K562 (cell line): ENCODE results near the gene ESPN. TPM values are rescaled to one million over a fixed set of nuclear protein-coding genes. Genes with fewer than 3 reads are reported as not detected.

Experiments used
- CBFB ChIP-seq: sonication (generic); formaldehyde crosslinking; IDR thresholded peaks from 2 replicates; pipeline ENCODE4 v1.4.0; 2020; ENCODE audit warnings: mild to moderate bottlenecking, missing genetic modification reagents
- CBX3 ChIP-seq, 2 experiments: IDR thresholded peaks; 1 replicate in 1 of 2; 2 replicates in 1 of 2; pipeline ENCODE4 v1.6.1; 2012; ENCODE audit warnings: inconsistent platforms in 2 of 2, low read length in 2 of 2, borderline replicate concordance in 1 of 2, control low read depth in 1 of 2
- CREM ChIP-seq: IDR thresholded peaks from 2 replicates; pipeline ENCODE4 v1.6.1; 2014; ENCODE audit warnings: antibody characterized with exemption, low read depth
- FOXM1 ChIP-seq, 2 experiments: fragments of 450-650 bp in 1 of 2; sonication (generic) in 1 of 2; formaldehyde crosslinking in 1 of 2; IDR thresholded peaks; 2 replicates each; pipeline versions ENCODE4 v1.6.1 to v1.9.0; 2017 to 2022; ENCODE audit warnings: low read depth in 2 of 2, mild to moderate bottlenecking in 2 of 2, missing genetic modification reagents in 1 of 2, moderate library complexity in 1 of 2
- HNRNPL ChIP-seq: fragments of 200-400 bp; formaldehyde crosslinking; IDR thresholded peaks from 2 replicates; pipeline ENCODE4 v1.6.1; 2017; ENCODE audit warnings: low read depth, mild to moderate bottlenecking, low read length
- LCOR ChIP-seq: sonication (generic); formaldehyde crosslinking; IDR thresholded peaks from 2 replicates; pipeline ENCODE4 v1.8.0; 2022; ENCODE audit warnings: mild to moderate bottlenecking, missing genetic modification reagents
- MTA1 ChIP-seq: fragments of 450-650 bp; IDR thresholded peaks from 2 replicates; pipeline ENCODE4 v1.6.1; 2017; ENCODE audit warnings: borderline replicate concordance
- NBN ChIP-seq: fragments of 450-650 bp; IDR thresholded peaks from 2 replicates; pipeline ENCODE4 v1.6.1; 2016; ENCODE audit warnings: low read depth, mild to moderate bottlenecking
- RAD51 ChIP-seq: fragments of 450-650 bp; IDR thresholded peaks from 2 replicates; pipeline ENCODE4 v1.7.1; 2016; ENCODE audit warnings: low read depth, mild to moderate bottlenecking, borderline replicate concordance
- RBBP5 ChIP-seq: fragments of 200-600 bp; sonication (generic); IDR thresholded peaks from 2 replicates; pipeline ENCODE4 v1.6.1; 2012; ENCODE audit warnings: borderline replicate concordance, mild to moderate bottlenecking, low read length, control low read depth, inconsistent platforms; ENCODE audit not compliant: insufficient read depth, poor library complexity, severe bottlenecking
- SMAD4 ChIP-seq: fragments of 250-450 bp; sonication (Bioruptor Pico); conservative IDR thresholded peaks from 2 replicates; pipeline ENCODE4 v1.8.0; 2021; ENCODE audit warnings: inconsistent platforms, mild to moderate bottlenecking, moderate library complexity
- TBL1XR1 ChIP-seq, 2 experiments: IDR thresholded peaks; 2 replicates each; pipeline ENCODE4 v1.6.1; 2012; ENCODE audit warnings: improper control_type of control experiment in 2 of 2, low read length in 2 of 2, mild to moderate bottlenecking in 1 of 2
- TSC22D4 ChIP-seq: fragments of 450-650 bp; IDR thresholded peaks from 2 replicates; pipeline ENCODE4 v1.6.1; 2016; ENCODE audit warnings: missing genetic modification characterization, missing biosample characterization, control low read depth
- ZNF143 ChIP-seq: sonication (generic); formaldehyde crosslinking; IDR thresholded peaks from 2 replicates; pipeline ENCODE4 v1.9.0; 2022; ENCODE audit warnings: mild to moderate bottlenecking, missing genetic modification reagents
- polyA plus RNA-seq, 8 experiments: library from polyadenylated mRNA; depleted of rRNA in 4 of 8; stranded (reverse) in 5 of 8; unstranded in 3 of 8; fragments of >200 nt; fragmentation: Nextera tagmentation in 2 of 8; fragmentation: Illumina TruSeq in 1 of 8; extraction: Ambion mirVana in 2 of 8; extraction: Trizol in 1 of 8; gene quantifications; 2 replicates each; pipeline versions ENCODE4 v1.2.1 to v1.2.3, GENCODE V29; 2011 to 2014; ENCODE audit warnings: inconsistent platforms in 1 of 8, missing spikeins in 1 of 8
- total RNA-seq, 7 experiments: library from RNA; depleted of rRNA in 6 of 7; stranded (reverse); fragments of >200 nt in 6 of 7; fragmentation: Illumina TruSeq in 2 of 7; extraction: Trizol in 2 of 7; gene quantifications; 2 replicates each; pipeline versions ENCODE4 v1.2.1 to v1.2.3, GENCODE V29; 2011 to 2021; ENCODE audit warnings: low replicate concordance in 1 of 7
- TF ChIP-seq, protein P1 (sequence below): fragments of 450-650 bp; formaldehyde crosslinking; IDR thresholded peaks from 2 replicates; pipeline ENCODE4 v1.4.0; 2020; ENCODE audit warnings: mild to moderate bottlenecking, moderate library complexity
- TF ChIP-seq, protein P2 (sequence below), 2 experiments: fragments of 450-650 bp; conservative IDR thresholded peaks; 2 replicates each; pipeline ENCODE4 v1.6.1; 2017; ENCODE audit warnings: mild to moderate bottlenecking in 2 of 2, moderate library complexity in 2 of 2
- TF ChIP-seq, protein P3 (sequence below): fragments of 250-450 bp; sonication (Bioruptor Pico); IDR thresholded peaks from 2 replicates; pipeline ENCODE4 v1.4.0; 2020

The ESPN gene
- total and polyA plus RNA-seq, 9 of the 15 experiments (the other 6 are each of a cell fraction or from before 2014, with no cell fraction given): 0.07 to 1.2 (median 0.45) TPM; not detected in 3

DNA sequence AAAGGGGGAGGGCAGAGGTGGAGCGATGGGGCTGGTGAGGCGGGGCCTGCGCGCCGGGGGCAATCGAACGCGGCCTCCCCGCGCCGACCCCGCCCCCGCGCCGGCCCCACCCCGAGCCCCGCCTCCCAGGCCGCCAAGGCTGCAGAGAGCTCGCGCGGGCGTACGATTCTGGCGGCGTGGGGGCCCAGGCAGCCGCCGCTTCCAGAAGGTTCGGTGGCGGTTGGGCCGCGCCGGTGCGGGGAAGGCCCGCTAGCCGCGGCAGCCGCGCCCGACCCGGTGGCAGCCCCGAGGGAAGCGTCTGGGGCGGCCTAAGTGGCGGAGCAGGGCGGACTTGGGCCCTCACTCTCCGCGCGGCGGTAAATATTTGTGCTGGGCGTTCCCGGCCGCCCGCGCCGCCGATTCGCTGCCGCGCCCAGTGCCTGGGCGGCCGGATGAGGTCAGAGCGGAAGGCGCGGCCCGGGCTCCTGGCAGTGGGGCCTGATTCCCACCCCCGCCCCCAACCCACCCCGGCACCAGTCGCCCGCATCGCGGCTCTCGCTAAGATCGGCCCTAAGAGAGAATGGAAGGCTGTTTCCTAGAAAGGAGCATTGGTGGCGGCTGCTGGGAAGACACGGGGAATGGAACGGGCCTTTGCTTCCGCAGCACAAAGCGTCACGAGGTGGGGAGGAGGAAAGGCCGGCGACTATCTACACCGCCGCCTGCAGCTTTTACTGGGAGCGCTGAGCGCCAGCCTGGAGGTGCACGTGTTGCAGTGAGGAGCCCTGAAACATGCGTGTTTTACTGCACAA, 31.0 kb upstream of the ESPN start, which contains the start of gene ACOT7 (continued):
- no peak for TF ChIP-seq FOXM1 (IDR thresholded peaks at IDR 0.05; ENCODE audit: low read depth)
- peak; percentile 45; the same call in 1 of the 2 replicates for TF ChIP-seq FOXM1 (CRISPR knock-in tag; IDR thresholded peaks at IDR 0.05; ENCODE audit: low read depth)
- peak; percentile 51; the same call in 1 of the 2 replicates for TF ChIP-seq ZNF143 (CRISPR knock-in tag)
- TF ChIP-seq SMAD4 (CRISPR knock-in tag): peak; percentile 87
- TF ChIP-seq RBBP5: peak; percentile 83
- peak; percentile 90 for TF ChIP-seq LCOR
- TF ChIP-seq, protein P1, sequence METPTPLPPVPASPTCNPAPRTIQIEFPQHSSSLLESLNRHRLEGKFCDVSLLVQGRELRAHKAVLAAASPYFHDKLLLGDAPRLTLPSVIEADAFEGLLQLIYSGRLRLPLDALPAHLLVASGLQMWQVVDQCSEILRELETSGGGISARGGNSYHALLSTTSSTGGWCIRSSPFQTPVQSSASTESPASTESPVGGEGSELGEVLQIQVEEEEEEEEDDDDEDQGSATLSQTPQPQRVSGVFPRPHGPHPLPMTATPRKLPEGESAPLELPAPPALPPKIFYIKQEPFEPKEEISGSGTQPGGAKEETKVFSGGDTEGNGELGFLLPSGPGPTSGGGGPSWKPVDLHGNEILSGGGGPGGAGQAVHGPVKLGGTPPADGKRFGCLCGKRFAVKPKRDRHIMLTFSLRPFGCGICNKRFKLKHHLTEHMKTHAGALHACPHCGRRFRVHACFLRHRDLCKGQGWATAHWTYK (CRISPR knock-in tag): peak; percentile 86; the same call in 1 of the 2 replicates
- peak; percentile 64; the same call in 1 of the 2 replicates for TF ChIP-seq MTA1
- TF ChIP-seq TSC22D4 (tag): no peak
- TF ChIP-seq, protein P2, sequence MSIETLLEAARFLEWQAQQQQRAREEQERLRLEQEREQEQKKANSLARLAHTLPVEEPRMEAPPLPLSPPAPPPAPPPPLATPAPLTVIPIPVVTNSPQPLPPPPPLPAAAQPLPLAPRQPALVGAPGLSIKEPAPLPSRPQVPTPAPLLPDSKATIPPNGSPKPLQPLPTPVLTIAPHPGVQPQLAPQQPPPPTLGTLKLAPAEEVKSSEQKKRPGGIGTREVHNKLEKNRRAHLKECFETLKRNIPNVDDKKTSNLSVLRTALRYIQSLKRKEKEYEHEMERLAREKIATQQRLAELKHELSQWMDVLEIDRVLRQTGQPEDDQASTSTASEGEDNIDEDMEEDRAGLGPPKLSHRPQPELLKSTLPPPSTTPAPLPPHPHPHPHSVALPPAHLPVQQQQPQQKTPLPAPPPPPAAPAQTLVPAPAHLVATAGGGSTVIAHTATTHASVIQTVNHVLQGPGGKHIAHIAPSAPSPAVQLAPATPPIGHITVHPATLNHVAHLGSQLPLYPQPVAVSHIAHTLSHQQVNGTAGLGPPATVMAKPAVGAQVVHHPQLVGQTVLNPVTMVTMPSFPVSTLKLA (conservative IDR thresholded peaks at IDR 0.05): peak; percentile 99
- peak in 1 of 2 experiments; percentile 27; a peak in 1 of 4 replicates for TF ChIP-seq TBL1XR1 (IDR thresholded peaks at IDR 0.05; ENCODE audit: low read length in 2 of 2)
- peak; percentile 63; the same call in 1 of the 2 replicates for TF ChIP-seq NBN
- TF ChIP-seq CREM: peak; percentile 79
- 0 out of 2 replicates have a peak, but pooled peaks have one; percentile 54 for TF ChIP-seq CBFB
- TF ChIP-seq, protein P3, sequence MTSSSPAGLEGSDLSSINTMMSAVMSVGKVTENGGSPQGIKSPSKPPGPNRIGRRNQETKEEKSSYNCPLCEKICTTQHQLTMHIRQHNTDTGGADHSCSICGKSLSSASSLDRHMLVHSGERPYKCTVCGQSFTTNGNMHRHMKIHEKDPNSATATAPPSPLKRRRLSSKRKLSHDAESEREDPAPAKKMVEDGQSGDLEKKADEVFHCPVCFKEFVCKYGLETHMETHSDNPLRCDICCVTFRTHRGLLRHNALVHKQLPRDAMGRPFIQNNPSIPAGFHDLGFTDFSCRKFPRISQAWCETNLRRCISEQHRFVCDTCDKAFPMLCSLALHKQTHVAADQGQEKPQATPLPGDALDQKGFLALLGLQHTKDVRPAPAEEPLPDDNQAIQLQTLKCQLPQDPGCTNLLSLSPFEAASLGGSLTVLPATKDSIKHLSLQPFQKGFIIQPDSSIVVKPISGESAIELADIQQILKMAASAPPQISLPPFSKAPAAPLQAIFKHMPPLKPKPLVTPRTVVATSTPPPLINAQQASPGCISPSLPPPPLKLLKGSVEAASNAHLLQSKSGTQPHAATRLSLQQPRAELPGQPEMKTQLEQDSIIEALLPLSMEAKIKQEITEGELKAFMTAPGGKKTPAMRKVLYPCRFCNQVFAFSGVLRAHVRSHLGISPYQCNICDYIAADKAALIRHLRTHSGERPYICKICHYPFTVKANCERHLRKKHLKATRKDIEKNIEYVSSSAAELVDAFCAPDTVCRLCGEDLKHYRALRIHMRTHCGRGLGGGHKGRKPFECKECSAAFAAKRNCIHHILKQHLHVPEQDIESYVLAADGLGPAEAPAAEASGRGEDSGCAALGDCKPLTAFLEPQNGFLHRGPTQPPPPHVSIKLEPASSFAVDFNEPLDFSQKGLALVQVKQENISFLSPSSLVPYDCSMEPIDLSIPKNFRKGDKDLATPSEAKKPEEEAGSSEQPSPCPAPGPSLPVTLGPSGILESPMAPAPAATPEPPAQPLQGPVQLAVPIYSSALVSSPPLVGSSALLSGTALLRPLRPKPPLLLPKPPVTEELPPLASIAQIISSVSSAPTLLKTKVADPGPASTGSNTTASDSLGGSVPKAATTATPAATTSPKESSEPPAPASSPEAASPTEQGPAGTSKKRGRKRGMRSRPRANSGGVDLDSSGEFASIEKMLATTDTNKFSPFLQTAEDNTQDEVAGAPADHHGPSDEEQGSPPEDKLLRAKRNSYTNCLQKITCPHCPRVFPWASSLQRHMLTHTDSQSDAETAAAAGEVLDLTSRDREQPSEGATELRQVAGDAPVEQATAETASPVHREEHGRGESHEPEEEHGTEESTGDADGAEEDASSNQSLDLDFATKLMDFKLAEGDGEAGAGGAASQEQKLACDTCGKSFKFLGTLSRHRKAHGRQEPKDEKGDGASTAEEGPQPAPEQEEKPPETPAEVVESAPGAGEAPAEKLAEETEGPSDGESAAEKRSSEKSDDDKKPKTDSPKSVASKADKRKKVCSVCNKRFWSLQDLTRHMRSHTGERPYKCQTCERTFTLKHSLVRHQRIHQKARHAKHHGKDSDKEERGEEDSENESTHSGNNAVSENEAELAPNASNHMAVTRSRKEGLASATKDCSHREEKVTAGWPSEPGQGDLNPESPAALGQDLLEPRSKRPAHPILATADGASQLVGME (CRISPR knock-in tag): peak; percentile 51; the same call in 1 of the 2 replicates
- peak; percentile 74; the same call in 1 of the 2 replicates for TF ChIP-seq HNRNPL
- TF ChIP-seq RAD51: peak; percentile 74
- TF ChIP-seq CBX3 (IDR thresholded peaks at IDR 0.05; ENCODE audit: borderline replicate concordance in 1 of 2, low read length in 2 of 2): peak in 1 of 2 experiments; percentile 88; a peak in 1 of 3 replicates
